Measurements from ENCODE around the gene LCORL.
"Not testable (repeated sequence)": the region's sequence is repeated elsewhere in the genome, so short reads cannot be mapped to it uniquely, and the experiment has no call there.

The LCORL gene

GRCh38 chr4:18020671-18021469 is 685 bp downstream of the LCORL start:
- H3K4me3 ChIP-seq (ENCODE audit: low read depth, low read length), result peak overlapping the region; percentile 78
- peak; percentile 7 for DNase-seq (ENCODE audit: low read depth)
- TF ChIP-seq, protein P1, sequence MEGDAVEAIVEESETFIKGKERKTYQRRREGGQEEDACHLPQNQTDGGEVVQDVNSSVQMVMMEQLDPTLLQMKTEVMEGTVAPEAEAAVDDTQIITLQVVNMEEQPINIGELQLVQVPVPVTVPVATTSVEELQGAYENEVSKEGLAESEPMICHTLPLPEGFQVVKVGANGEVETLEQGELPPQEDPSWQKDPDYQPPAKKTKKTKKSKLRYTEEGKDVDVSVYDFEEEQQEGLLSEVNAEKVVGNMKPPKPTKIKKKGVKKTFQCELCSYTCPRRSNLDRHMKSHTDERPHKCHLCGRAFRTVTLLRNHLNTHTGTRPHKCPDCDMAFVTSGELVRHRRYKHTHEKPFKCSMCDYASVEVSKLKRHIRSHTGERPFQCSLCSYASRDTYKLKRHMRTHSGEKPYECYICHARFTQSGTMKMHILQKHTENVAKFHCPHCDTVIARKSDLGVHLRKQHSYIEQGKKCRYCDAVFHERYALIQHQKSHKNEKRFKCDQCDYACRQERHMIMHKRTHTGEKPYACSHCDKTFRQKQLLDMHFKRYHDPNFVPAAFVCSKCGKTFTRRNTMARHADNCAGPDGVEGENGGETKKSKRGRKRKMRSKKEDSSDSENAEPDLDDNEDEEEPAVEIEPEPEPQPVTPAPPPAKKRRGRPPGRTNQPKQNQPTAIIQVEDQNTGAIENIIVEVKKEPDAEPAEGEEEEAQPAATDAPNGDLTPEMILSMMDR (IDR thresholded peaks at IDR 0.05; ENCODE audit: control insufficient read depth, extremely low read depth, insufficient read depth), result no peak; the same call in 1 of the 2 replicates

DNA sequence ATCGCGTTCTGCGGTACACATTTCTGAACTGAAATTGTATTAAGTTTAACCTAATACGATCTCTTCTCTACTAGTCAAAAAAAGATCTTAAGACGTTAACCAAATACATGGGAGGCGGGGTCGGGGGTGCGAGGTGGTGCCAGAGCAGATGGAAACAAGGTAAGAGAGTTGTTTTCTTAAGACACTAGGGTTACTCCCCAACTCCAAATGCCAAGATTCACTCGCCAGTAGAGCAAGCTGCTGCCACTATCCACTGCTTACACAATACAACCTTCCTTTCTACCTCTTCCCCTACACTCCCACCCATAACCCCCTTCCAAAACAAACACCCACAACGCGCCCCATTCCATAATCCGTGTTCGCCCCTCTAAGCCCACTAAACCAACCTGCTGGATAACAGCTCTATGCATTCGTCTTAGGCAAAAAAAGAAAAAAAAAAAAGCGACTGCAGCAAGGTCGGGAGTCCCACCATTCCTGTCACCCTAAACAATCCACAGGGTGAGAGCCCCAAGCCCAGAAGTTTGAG is 1.3 kb downstream of the LCORL start:
- H3K4me3 ChIP-seq (ENCODE audit: low read depth, low read length), result peak overlapping the region; percentile 78
- TF ChIP-seq, protein P1 (IDR thresholded peaks at IDR 0.05; ENCODE audit: control insufficient read depth, extremely low read depth, insufficient read depth), result no peak
- DNase-seq (ENCODE audit: low read depth), result no peak

- TF ChIP-seq, protein P1 (IDR thresholded peaks at IDR 0.05; ENCODE audit: control insufficient read depth, extremely low read depth, insufficient read depth), result no peak
- no peak overlapping the region for H3K4me3 ChIP-seq (ENCODE audit: low read depth, low read length)
- DNase-seq (ENCODE audit: low read depth), result no peak
These were observed 7.3 kb downstream of the LCORL start for GRCh38 chr4:18014269-18014668.

DNA sequence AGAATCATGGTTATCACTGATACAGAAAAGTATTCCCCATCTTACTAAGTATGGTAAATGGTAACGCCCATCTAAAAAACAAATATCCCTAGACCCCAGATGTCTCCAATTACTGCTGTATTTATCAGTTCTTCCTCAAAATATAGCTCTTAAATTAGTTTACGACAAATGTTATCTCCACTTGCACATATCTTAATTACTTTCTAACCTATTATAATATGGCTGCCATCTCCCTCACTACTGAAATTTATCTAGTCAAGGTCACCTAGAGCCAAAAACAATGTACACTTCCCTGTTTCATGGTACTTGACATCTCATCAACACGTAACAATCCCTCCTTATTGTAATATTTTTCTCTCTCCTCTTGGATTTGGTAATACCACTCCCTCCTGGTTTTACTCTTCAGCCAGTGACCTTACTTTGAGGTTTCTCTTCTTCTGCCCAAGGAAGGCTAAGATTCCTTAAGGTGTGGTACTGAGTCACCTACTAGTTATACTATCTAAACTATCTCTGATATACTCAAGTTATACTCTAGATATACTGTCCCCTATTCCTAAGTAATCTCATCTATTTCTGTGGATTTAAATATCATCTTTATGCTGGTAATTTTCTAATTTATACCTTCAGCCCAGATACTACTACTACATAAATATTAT is 8.6 kb downstream of the LCORL start:
- DNase-seq (ENCODE audit: low read depth), result no peak
- TF ChIP-seq, protein P1 (IDR thresholded peaks at IDR 0.05; ENCODE audit: control insufficient read depth, extremely low read depth, insufficient read depth), result no peak
- no peak overlapping the region for H3K4me3 ChIP-seq (ENCODE audit: low read depth, low read length)

DNA sequence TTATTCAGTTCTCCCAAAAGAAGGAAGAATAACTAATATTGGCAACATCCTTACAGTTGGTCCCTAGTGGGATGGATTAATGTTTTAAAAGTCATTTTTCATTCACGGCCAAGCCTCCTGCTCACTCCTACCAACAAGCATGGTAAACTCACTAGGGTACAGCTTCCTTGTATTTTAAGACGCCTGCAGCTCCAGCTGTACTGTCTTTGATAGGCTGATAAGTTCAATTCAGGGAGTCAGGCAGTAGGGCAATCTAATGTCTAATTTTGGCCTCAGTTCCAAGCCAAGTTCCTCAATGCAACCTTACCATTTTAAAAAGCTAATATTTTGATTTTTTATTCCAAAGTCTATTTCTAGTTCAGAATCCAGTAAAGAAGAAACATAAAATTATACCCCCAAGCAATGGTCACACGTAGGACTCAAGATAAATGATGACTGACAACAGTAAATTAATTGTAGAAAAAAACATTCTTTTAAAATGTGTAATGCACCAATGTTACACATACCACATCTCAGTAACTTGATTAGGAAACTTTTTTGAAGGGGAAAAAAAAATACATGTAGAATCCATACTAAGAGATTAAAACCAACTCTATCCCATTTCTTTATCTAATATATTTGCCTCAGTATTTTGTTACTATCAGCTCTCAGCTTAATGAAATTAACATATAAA is 9.3 kb downstream of the LCORL start:
- TF ChIP-seq, protein P1 (IDR thresholded peaks at IDR 0.05; ENCODE audit: control insufficient read depth, extremely low read depth, insufficient read depth), result no peak
- H3K4me3 ChIP-seq (ENCODE audit: low read depth, low read length), result no peak overlapping the region
- DNase-seq (ENCODE audit: low read depth), result no peak

DNA sequence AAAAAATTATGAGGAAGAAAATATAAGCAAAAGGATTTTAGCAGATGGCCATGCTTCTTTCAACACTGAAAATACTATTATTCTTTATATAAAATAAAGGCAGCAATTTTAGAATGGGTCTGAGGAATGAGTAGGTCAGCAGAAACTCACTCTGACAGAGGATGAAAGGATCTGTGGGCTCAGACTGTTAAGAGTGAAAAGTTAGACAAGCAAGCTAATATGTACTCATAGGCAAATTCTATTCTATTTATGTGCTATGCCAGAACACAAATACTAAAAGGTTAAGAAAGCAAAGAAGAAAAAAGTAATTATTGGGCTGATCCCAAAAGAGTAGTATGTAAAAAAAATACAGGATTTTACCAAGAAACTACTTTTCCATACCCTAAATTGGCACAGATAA is 13.9 kb downstream of the LCORL start:
- no peak for DNase-seq (ENCODE audit: low read depth)
- no peak overlapping the region for H3K4me3 ChIP-seq (ENCODE audit: low read depth, low read length)
- TF ChIP-seq, protein P1 (IDR thresholded peaks at IDR 0.05; ENCODE audit: control insufficient read depth, extremely low read depth, insufficient read depth), result no peak

GRCh38 chr4:18006432-18006831 is 15.1 kb downstream of the LCORL start:
- not testable (repeated sequence) for H3K4me3 ChIP-seq (ENCODE audit: low read depth, low read length); DNase-seq (ENCODE audit: low read depth)
